Activated T-cell treated with anti-CD3 and anti-CD28 coated beads for 48 hours (primary cell): Measurements from ENCODE around the gene NR5A2.
"Not testable (repeated sequence)": the region's sequence is repeated elsewhere in the genome, so short reads cannot be mapped to it uniquely, and the experiment has no call there.

Experiments used
- DNase-seq: peaks from one replicate; pipeline ENCODE4 v3.0.0-alpha.2; 2020; ENCODE audit warnings: low read depth

NR5A2 gene

DNA sequence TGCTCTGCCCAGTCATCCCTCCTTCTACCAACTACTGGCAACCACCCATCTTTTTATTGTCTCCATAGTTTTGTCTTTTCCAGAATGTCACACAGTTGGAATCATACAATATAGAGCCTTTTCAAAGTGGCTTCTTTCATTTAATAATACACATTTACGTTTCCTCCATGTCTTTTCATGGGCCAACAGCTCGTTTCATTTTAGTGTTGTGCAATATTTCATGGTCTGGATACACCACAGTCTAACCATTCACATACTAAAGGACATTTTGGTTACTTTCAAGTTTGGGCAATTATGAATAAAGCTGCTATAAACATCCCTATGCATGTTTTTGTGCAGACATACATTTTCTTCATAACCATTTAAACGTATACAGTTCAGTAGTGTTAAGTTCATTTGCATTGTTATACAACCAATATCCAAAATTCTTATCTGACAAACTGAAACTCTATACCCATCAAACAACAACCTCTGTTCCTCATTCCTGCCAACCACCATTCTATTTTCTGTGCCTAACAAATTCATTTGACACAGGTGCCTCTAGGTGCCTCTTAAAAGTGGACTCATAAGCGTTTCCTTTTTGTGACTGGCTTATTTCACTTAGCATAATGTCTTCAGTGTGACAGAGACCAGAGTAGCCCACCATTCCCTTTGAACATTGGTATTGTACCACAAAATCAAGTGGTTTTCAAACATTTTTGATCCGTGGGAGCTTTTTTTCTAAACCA, 138.1 kb downstream of the NR5A2 start:
- DNase-seq: no peak

DNA sequence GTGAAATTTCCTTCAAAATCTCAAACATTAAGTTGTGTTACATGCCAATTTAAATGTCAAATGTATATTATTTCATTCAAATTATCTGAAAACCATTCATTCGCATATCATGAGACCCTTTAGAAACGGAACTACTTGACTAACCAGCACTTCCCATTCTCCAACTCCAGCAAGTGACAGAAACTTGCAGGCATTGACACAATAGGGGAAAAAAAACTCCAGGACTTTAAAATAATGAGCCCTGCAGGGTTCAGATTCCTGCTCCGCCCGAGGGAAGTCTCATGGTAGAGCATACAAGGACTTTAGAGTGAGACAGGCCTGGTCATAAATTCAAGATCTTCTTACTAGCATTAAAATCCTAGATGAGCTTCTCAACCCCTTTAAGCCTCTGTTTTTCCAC, 138.9 kb downstream of the NR5A2 start:
- DNase-seq: no peak

DNA sequence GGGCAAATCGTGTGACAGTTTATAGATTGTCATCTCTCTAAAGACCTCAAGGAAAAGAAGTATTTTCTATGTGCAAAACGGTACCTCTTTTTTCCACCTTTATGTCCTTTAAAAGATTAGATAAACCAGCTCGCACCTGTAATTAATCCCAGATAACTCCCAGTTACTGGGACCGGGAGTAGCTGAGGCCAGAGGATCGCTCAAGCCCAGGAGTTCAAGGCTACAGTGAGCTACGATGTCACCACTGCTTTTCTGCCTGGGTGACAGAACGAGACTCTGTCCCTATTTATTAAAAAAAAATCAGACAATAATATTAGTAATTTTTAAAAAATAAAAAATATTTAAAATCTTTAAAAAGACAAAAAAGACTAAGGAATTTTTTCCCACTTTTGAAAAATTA, 141.4 kb downstream of the NR5A2 start:
- no peak for DNase-seq

DNA sequence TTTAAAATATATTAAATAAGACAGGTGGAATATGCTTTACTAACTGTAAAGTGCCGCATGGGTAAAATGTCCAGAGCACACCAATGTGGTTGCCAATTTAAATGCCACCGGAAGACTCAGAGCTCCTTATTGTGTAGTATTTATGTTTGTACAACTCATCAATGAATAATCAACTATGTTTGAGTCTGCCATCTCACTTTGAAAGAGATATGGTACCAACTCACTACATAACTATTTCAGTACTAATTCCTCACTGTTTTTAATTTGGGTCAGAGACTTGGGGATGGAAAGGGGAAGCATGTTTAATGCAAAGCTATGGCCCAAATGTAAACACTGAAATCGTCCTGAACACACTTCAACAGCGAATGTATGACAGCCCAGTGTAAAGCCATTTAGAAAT, 144.8 kb downstream of the NR5A2 start:
- DNase-seq: no peak

DNA sequence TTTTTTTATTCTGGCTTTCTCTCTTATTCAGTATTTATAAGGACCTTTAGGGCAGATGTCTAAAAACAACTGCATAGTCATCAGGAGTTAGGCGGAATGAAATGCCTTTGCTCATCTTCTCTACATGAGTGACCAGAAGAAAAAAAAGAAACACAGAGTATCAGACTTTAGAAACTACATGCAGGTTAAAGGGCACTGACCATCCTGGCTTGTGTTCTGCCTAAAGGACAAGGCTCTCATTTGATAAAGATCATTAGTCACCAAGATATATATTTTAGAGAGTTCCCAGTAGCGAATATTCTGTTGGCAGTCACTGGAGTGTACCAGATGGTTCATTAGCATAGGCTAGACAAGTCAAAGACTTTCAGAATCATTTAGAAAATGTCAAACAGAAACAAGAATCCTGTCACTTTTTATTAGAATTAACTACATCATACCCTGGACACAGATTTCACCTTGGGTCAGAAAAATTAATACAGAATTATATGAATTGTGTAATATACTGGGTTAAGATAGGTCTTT, 145.6 kb downstream of the NR5A2 start:
- no peak for DNase-seq

DNA sequence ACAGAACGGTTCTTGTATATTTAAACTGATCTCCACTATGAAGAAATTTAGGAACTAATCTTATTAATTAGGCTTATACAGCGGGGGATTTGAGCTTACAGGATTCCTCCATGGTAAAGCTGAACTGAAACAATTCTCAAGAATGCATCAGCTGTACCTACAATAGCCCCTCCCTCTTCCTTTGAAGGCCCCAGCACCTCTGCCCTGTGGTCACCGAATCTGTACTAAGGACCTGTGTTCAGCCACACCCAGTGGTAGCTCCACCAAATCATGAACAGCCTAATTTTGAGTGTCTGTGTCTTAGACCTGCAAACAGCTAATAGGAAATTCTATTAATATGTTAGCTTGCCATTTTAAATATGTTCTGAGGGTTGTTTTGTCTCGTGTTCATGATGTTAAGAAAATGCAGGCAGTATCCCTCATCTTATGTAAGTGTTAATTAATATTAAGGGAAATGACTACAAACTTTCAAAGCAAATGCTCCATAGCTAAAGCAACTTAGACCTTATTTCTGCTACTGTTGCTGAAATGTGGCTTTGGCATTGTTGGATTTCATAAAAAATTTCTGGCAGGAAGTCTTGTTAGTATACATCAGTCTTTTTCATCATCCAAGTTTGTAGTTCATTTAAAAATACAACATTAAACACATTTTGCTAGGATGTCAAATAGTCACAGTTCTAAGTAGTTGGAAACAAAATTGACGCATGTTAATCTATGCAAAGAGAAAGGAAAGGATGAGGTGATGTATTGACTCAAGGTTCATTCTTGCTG, 147.2 kb downstream of the NR5A2 start:
- DNase-seq: no peak

DNA sequence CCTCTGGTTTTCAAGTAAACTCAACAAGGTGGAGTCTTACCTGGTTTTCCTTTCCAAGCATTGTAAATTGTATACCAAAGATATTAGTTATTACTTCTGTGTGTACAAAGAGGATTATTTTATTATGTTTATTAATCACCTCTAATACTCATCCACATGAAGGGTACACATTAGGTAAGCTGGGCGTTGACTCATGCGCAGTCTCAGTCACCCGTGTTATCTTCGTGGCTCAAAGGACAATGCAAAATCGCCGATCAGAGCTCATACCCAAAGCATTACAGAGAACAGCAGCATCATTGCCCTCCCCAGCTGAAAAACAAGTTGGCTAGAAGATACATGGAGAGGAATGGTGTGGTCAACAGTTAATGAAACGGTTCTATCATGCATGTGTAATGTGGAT, 148.7 kb downstream of the NR5A2 start:
- DNase-seq: no peak

DNA sequence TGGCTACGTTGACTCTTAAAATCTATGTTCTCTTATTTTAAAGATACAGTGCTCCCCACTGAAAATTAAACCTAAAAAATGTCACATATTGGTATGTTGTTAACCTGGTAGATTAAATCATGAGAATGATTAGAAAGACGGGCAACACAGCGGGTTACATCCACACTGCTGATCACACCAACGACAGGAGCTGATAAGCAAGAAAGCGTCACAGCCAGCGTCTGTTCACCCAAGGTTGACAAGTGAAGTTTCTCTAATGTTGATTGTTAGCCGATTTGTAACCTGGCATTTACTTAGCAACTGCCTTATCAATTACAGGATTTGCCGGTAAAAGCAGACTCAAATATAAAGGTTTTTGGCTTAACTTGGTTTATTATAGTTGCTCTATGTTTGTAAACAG, 149.3 kb downstream of the NR5A2 start:
- DNase-seq: no peak

DNA sequence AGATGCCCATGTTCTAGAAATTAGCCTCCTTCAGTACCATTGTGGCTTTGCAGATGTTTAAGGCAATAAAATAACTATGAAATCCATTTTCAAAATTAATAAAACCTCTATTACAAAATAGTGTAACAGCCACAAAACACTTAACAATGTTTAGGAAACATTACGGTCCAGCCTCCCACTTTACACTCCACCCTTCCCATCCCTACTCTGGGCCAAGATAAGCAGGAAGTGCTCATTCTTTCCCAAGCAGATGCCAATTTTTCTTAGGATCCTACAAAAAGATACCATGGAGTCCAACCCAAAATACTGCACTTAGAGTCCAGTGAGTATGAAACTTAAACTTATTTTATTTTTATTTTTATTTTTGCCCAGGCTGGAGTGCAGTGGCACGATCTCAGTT, 150.8 kb downstream of the NR5A2 start:
- no peak for DNase-seq

DNA sequence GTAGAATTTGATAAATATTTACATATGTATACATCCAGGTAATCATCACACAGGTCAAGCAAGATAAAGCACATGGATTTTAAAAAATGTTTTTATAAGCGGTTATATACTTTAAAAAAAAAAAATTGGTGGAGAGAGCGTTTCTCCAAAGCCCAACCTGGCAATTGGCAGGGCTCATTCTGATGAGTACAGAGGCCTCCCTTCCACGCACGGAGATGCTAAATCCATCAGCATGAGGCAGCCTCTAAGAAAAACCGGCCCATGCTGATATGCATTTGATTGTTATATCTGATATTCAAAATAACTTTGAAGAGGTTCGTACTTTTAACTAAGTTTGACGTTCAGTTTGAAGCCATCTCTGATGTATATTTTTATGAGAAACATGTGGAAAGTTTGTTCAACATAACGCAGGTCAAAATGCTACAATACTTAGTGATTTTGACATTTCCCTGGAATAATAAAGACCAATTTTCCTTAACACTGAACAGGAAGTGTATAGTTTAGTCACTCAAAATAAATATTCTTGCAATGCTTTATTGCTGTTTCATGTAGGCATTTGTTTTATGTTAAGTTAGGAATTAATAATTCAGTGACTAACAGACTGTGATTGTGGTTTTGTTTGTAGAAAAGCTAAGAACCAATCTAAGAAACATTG, 151.7 kb downstream of the NR5A2 start:
- DNase-seq: no peak

DNA sequence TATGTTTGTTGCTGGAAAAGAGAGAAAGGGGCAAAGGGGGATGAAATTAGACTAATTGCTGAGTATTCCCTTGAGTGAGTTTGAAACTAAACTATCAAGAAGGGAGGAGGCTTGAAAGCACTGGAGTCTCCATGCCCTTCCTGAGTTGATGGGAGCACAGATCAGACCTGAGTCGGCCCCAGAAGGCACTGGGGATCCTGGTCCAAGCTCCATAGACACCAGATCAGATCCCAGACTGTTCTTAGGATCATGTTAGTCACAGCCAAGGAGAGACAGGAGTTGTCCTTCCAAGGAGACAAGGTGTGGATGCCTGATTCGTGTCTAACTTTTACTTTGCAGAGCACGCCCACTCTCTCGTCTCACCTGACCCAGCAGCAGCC, 152.3 kb downstream of the NR5A2 start:
- DNase-seq: no peak

DNA sequence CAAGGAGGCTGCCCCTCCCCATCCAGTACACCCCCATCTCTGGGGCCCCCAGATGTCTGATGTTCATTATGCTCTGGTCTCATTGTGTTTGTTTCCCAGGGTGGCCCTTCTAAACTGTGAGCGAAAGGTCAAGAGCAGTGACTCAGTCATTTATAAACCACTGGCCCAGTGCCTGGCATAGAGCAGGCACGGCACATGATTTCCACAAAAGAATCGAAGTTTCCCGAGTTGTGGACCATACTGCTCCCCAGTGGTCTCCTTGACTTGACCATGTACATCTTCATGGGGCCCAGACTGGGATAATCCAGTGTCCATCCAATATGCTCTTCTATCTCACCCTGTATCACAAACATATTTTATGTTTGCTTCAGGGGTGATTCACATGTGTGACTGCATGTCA, 153.3 kb downstream of the NR5A2 start:
- DNase-seq: no peak

DNA sequence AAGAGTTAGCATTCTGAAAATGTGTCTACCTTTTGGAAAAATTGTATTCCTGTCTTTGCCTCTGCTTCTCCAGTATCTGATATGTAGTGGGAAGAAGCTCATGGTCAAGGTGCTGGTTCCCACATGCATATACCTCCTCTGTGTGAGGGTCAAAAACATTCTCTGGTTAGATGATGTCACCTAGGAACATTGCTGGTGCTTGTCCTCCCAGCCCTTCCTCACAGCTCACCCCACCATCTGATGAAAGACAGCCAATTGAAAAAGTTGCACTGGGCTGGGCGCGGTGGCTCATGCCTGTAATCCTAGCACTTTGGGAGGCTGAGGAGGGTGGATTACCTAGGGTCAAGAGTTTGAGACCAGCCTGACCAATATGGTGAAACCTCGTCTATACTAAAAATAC, 154.4 kb downstream of the NR5A2 start:
- no peak for DNase-seq

DNA sequence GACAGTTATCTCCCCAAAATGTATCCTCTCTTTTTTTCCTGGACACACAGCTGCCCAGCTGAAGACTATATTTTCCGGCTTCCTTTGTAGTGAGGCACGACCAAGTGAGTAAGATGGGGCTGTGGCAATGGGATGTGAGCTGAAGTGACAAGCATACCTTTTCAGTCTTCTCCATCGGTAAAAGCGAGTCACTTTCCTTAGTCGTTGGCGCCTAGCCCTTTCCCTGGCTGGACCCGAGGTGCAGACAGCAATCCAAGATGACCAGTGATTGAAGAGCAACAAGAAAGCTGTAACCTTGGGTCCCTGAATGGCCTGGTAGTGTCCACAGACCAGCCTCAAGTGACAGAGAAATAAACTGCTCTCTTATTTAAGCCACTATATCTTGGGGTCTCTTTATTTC, 155.2 kb downstream of the NR5A2 start:
- DNase-seq: no peak

DNA sequence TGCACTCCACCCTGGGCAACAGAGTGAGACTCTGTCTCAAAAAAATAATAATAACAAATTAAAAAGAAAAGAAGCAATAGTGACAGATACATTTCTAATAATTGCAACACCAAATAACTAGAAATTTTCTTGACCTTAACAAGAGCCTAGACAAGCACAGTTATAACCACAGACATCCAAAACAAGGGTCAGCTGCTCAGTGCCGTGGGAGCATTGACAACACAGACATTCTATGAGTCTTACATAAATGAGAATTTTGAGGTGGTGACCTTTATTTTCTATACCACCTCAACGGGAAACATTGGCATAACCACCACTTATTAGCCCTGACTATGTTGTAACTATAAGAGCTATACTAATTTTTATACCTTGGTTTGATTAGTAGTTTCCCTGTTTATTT, 156.1 kb downstream of the NR5A2 start:
- DNase-seq: no peak

DNA sequence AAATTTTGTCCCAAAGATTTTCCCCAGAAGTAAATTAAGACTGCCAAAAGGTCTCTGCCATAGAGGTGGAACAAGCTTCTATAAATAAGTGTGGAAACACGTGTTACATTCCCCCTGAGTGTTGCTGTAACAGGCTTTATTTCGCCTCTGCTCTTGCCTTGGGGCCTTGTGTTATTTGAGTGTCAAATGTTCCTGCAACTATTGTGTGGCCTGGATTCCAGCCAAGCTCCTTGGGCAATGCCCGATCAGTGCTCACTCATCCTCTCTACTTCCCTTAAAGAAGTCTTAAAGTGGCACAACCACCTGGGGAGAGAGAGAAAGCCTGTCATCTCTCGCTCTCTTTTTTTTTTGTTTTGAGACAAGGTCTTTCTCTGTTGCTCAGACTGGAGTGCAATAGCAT, 156.7 kb downstream of the NR5A2 start:
- no peak for DNase-seq

DNA sequence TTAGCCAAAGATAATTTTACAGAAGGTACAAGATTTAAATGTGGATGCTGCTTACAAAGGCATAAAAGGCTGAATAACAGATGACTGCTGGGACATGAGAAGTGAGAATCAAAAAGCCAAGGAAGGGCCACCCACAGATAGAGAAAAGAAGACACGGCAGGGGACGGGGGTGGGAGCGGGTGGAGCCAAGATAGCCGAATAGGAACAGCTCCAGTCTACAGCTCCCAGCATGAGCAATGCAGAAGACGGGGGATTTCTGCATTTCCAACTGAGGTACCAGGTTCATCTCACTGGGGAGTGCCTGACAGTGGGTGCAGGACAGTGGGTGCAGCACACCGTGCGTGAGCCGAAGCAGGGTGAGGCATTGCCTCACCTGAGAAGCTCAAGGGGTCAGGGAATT, 157.7 kb downstream of the NR5A2 start:
- not testable (repeated sequence) for DNase-seq

DNA sequence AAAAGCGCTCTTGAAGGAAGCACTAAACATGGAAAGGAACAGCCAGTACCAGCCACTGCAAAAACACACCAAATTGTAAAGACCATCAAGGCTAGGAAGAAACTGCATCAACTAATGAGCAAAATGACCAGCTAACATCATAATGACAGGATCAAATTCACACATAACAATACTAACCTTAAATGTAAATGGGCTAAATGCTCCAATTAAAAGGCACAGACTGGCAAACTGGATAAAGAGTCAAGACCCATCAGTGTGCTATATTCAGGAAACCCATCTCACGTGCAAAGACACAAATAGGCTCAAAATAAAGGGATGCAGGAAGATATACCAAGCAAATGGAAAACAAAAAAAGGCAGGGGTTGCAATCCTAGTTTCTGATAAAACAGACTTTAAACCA, 159.8 kb downstream of the NR5A2 start:
- DNase-seq: not testable (repeated sequence)

DNA sequence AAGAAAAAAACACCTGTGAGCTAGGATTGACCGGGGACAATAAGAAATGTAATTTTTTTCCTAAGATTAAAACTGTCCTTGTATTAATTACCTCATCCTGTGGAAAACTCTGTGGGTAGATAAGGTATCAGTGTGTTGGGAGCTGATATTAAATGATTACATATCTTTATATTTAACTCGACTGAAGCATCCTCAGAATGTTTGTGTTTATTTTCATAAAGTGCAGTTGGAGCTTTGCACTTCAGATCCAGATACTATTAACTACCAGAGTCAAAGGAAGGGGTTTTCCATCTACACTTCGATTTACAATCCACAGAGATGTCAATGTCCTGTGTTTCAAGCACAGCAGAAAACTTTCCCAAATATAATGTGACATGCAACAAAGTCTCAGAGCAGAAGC, 164.5 kb downstream of the NR5A2 start:
- DNase-seq: no peak

DNA sequence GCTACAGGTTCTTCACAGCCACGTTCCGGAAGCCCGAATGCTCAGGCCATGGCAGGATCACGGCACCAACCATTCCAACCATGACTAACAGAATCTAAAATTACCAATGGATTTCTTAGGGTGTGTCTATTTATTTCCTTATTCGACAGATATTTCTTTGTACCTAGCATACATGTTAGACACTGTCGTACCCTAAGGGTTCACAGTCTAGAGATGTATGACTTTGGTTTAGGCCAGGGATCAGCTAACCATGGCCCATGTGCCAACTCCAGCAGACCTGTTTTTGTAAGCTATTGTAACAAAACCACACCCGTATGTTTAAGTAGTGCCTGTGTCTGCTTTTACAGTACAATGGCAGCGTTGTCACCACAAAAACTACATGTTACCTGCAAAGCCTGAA, 167.0 kb downstream of the NR5A2 start:
- DNase-seq: no peak

DNA sequence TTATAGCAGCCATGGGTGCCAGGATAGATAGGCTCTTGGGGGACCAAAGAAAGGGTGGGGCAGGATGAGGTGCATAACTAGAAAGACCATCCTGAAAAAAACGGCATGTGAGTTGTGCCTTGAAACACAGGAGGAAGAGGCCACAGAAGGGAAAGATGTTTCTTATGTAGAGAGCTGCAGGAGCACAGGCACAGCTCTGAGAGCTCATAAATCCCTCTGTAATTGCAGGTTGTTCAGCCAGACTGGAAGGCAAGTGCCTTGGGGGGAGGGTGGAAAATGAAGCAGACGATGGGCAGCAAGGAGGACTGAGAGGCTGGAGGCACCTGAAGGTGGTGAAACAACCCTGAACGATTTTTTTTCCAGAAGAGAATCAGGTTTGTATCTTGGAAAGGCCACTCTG, 170.7 kb downstream of the NR5A2 start:
- DNase-seq: no peak

DNA sequence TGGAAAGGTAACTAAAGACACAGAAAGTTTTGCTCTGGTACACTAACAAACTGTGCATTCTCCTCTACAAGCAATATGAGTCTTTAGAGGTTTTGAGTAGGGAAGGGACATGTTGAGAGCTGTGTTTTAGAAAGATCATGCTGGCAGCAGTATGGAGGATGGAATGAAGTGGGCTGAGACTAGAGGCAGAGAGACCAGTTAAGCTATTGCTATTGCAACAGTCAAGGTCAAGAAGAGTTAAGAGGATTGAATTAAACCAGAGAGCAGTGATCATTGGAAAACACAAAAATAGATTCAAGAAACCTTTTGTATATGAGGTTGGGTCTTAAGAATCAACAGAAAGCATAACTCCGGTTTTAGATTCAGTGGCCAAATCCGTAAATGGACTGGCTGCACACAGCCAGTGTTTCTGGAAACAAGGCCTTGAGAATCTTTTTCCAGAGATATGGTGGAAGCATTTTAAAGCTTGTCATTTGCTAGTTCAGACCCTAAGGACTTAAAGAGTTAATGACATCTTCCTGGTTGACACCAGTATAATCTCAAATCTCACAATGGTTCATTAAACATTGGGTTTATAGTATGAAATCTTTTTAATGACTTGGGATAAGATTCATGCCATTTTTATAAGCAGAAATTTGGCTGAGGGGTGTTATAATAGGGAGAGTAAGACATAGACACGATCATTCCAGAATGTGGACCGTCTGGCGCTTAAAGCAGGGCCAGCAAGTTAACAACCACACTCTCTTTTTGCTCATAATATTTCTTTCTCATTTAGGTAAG, 177.9 kb downstream of the NR5A2 start:
- DNase-seq: no peak
